ENCODE data around the gene PRDX3.

PRDX3 gene

GRCh38 chr10:119129721-119130120, 48.9 kb downstream of the PRDX3 start:
- no peak for DNase-seq (ENCODE audit: low spot score)

- DNase-seq (ENCODE audit: low spot score): no peak
Observed at GRCh38 chr10:119125942-119126341, 52.7 kb downstream of the PRDX3 start.

DNA sequence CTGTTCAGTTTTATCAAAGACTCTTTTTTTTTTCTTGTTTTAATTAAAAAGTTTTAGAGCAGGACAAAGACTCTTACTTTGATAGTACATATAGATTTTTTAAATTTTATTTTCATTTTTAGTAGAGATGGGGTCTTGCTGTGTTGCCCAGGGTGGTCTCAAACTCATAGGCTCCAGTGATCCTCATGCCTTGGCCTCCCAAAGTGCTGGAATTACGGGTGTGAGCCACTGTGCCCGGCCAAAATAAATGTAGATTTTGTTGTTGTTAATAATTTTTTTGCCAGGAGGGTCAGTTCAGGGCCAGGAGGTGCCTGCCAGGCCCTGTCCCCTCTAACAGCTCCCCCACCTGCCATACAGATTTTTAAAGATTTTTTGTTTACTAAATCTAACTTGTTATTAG, 57.7 kb downstream of the PRDX3 start:
- no peak for DNase-seq (ENCODE audit: low spot score)

DNA sequence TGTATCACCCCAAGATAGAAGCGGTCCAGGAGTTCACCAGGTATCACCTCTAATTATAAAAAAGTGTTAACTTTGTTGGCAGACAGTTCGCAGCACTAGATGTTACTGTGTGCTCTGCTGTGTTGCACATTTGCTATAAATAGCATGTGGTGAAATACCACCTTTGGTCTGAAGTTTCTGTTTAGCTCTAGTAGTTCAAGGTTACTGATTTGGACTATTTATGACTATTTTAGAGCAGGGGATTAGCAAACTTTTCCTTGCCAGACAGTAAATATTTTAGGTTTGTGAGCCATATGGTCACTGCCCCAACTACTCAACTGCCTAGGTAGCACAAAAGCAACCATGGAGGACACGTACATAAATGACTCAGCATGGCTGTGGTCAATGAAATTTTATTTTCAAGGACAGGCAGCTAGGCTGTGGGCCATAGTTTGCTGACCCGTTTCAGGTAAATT, 58.2 kb downstream of the PRDX3 start:
- no peak for DNase-seq (ENCODE audit: low spot score)

- DNase-seq (ENCODE audit: low spot score): no peak
Observed at GRCh38 chr10:119119400-119119799, 59.2 kb downstream of the PRDX3 start.

DNA sequence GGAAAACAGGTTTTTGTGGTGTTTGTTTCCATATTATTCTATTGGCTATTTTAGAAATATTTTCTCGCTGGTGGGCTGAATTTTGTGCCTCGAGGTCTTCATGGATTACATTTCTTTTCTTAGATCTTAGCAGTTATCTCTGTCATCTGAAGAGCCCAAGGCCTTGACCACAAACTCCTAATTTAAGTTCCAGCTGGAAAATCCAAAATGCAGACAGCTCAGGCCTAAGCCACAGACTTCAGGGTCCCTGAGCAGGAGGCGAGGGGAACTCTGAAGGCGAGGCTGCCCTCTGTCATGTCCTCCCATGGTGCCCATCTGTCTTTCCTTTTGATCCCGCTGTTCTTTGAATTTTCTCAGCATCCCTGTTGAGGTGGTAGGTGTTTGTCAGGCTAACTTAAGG, 60.4 kb downstream of the PRDX3 start:
- no peak for DNase-seq (ENCODE audit: low spot score)

Small RNAs within 50 kb of the gene (small RNA-seq; reads per million reads assigned to genes)
- gene RN7SL749P: 0 to 0.13 reads per million in 2 experiments

Measured in SK-N-DZ (cell line).